ENCODE data around the gene THADA. TPM values are rescaled to one million over a fixed set of nuclear protein-coding genes. Genes with fewer than 3 reads are reported as not detected.

Gene THADA
- total RNA-seq, 1 donor from 2014 or later = 51.4 TPM

DNA sequence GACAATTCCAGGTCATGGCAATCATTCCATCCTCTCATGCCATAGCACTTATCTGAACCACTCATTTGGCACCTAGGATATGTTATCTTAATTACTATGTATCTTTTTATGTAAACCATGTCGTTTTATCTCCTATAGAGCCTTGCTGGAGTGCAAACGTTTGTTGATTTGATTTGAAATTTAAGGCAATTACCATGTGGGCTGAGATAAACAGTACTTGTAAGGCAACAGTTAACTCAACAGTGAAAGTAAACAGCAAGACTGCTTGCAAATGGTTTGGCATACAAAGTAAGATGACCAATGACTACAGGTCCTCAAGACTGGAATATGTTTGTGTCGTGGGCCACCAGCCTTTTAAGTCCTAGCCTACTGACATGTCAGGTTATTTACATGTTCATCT is 235.7 kb downstream of the THADA start:
- Mint-ChIP-seq H3K4me1 (no peaks in the 10 kb centered on the region), H3K9me3 (no peaks in the 10 kb centered on the region), H3K4me3 (no peak overlapping the region), H3K27ac (no peak overlapping the region), H3K27me3 (no peaks in the 10 kb centered on the region), H3K36me3 (ENCODE audit: low read depth) (peaks cover 17% of the 10 kb centered on the region)
- ATAC-seq (ENCODE audit: low read depth) (no peak), DNase-seq (no peak)
- intact Hi-C loops (cut with micrococcal nuclease) = no loop called here
- POLR2A ChIA-PET = no interaction called here
- TF ChIP-seq, protein P1, sequence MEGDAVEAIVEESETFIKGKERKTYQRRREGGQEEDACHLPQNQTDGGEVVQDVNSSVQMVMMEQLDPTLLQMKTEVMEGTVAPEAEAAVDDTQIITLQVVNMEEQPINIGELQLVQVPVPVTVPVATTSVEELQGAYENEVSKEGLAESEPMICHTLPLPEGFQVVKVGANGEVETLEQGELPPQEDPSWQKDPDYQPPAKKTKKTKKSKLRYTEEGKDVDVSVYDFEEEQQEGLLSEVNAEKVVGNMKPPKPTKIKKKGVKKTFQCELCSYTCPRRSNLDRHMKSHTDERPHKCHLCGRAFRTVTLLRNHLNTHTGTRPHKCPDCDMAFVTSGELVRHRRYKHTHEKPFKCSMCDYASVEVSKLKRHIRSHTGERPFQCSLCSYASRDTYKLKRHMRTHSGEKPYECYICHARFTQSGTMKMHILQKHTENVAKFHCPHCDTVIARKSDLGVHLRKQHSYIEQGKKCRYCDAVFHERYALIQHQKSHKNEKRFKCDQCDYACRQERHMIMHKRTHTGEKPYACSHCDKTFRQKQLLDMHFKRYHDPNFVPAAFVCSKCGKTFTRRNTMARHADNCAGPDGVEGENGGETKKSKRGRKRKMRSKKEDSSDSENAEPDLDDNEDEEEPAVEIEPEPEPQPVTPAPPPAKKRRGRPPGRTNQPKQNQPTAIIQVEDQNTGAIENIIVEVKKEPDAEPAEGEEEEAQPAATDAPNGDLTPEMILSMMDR (IDR thresholded peaks at IDR 0.05) = no peak
- CTCF ChIA-PET = no interaction called here

DNA sequence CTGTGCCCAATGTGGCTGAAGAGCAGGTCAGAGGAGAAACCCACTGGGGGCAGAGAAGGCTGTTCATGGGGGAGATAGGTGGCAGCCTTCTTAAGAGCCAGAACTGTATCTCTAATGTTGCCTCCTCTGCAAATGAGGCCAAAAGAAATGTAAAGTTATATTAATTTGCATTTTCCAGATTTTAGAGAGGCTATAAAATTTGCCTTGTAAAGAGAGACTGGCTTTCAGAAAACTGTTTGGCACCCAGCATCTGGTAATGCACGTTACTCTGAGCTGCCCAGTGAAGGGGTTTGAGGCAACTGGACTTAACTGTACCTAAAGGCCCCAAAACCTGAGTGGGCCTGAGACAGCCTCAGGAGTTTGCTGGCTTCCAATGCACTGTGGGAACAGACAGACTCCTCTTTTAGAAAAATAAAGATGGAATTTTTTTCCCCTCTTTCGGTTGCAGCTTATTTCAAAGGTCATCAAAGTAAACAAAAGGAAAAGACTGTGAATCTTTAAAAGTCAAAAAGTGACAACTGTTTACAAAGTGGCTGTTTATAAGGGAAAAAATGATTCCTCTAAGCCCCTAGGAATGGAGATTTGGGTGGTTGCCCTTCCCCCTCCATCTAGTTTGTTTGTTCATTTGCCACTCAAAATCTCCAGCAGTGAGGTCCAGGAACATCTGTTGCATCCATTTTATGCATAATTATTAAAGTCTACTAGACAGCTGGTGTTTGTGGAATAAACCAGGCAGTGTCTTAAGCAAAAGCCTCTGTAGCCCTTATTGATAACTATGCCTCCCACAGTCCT is 237.2 kb downstream of the THADA start:
- Mint-ChIP-seq H3K27me3 (no peaks in the 10 kb centered on the region), H3K4me3 (no peak overlapping the region)
- POLR2A ChIA-PET = no interaction called here

DNA sequence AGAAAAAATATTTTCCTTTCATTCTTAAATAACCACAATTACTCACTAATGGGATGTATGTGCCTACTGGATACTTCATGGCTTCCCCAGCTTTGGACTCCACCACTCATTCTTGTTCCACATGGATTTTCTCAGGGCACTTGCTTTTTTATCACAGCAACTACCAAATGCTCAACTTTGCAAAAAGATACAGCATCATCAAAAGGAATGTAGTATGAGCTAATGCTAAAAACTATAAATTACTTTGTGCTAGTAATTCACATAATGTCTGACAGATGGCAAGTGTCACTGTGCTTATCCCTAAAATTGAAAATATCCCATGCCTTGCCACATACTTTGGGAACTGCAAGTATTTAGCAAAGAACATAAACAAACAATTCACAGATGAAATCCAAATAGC is 239.1 kb downstream of the THADA start:
- POLR2A ChIA-PET = no interaction called here
- no peak for DNase-seq
- CTCF ChIA-PET = no interaction called here
- intact Hi-C loops (cut with micrococcal nuclease) = no loop called here
- Mint-ChIP-seq H3K4me1 (no peaks in the 10 kb centered on the region), H3K9me3 (no peaks in the 10 kb centered on the region), H3K27ac (no peak overlapping the region), H3K36me3 (ENCODE audit: low read depth) (peaks cover 6% of the 10 kb centered on the region), H3K27me3 (no peaks in the 10 kb centered on the region), H3K4me3 (no peak overlapping the region)
- no peak for ATAC-seq (ENCODE audit: low read depth)
- TF ChIP-seq, protein P1 (IDR thresholded peaks at IDR 0.05) = no peak

More for the DNA sequence above, 237.2 kb downstream of the THADA start:
- CTCF ChIA-PET = no interaction called here
- Mint-ChIP-seq H3K9me3 (no peaks in the 10 kb centered on the region), H3K27ac (no peak overlapping the region), H3K4me1 (no peaks in the 10 kb centered on the region), H3K36me3 (ENCODE audit: low read depth) (peaks cover 13% of the 10 kb centered on the region)
- TF ChIP-seq, protein P1 (IDR thresholded peaks at IDR 0.05) = no peak
- DNase-seq (no peak), ATAC-seq (ENCODE audit: low read depth) (no peak)
- intact Hi-C loops (cut with micrococcal nuclease) = no loop called here

DNA sequence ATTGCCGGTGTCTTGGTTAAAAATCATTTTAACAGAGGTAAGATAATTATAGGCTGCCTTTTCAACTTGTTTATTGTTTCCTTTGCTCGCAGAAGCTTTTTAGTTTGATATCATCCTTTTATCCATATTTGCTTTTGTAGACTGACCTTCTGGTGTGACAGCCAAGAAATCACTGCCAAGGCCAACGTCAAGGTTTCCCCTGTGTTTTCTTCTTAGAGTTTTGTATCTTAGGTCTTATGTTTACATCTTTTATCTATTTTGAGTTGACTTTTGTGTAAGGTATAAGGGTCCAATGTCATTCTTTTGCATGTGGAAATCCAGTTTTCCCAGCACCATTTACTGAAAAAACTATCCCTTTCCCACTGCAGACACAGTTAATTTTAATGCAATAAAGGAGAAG is 240.4 kb downstream of the THADA start:
- H3K27ac Mint-ChIP-seq = no peak overlapping the region
- no peaks in the 10 kb centered on the region for H3K27me3 Mint-ChIP-seq
- ATAC-seq (ENCODE audit: low read depth) = no peak
- H3K36me3 Mint-ChIP-seq (ENCODE audit: low read depth) = peaks cover 4% of the 10 kb centered on the region
- TF ChIP-seq, protein P1 (IDR thresholded peaks at IDR 0.05) = no peak
- H3K4me3 Mint-ChIP-seq = no peak overlapping the region
- intact Hi-C loops (cut with micrococcal nuclease) = no loop called here
- ChIA-PET CTCF (no interaction called here), POLR2A (no interaction called here)
- no peaks in the 10 kb centered on the region for H3K9me3 Mint-ChIP-seq
- DNase-seq = no peak
- H3K4me1 Mint-ChIP-seq = no peaks in the 10 kb centered on the region

DNA sequence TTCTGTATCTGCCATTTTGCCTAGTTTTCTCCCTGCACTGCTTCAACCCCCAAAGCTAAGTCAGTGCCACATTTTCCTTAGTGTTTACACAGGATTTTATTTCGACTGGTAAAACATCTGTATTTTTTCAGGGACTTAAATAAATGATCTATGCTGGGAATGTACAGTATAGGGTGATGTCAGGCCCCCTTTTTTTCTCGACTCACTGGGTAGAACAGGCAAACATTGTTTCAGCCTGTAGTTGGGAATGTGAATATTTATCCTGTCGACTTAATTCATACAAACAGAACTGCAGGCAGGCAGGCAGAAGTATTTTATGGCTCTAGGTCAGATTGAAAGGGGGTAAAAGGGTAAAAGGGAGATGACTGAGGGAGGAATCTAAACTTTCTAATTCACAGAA is 245.9 kb downstream of the THADA start:
- intact Hi-C loops (cut with micrococcal nuclease) = no loop called here
- no peaks in the 10 kb centered on the region for H3K4me1 Mint-ChIP-seq
- ATAC-seq (ENCODE audit: low read depth) (no peak), DNase-seq (no peak)
- no peak overlapping the region for H3K4me3 Mint-ChIP-seq
- H3K36me3 Mint-ChIP-seq (ENCODE audit: low read depth) = peaks cover 20% of the 10 kb centered on the region
- no peaks in the 10 kb centered on the region for H3K9me3 Mint-ChIP-seq
- TF ChIP-seq, protein P1 (IDR thresholded peaks at IDR 0.05) = no peak
- ChIA-PET POLR2A (no interaction called here), CTCF (no interaction called here)
- no peak overlapping the region for H3K27ac Mint-ChIP-seq
- no peaks in the 10 kb centered on the region for H3K27me3 Mint-ChIP-seq

Measured in activated B cell treated with CpG ODN at 0.5 μM for 24 hours (primary cell).